HEK293 (cell line): Measurements from ENCODE around the gene VCL.

Experiments used
- CTCF ChIA-PET: fragments of 350-600 bp; formaldehyde crosslinking; extraction: SDS; loops from one replicate; lab custom pipeline; 2021; ENCODE audit warnings: antibody characterized with exemption; lab: Yijun Ruan, JAX
- POLR2A ChIA-PET: fragments of 300-600 bp; formaldehyde crosslinking; extraction: SDS; loops from one replicate; lab custom pipeline; 2020; ENCODE audit warnings: antibody characterized with exemption, inconsistent platforms; lab: Yijun Ruan, JAX
- H3K27ac ChIP-seq: fragments of 200-500 bp; sonication (Bioruptor generic); 2 replicates; pipeline ENCODE4 v1.5.1; 2014; ENCODE audit warnings: low read depth, low read length, control low read depth, inconsistent platforms; ENCODE audit errors: extremely low read depth
- H3K36me3 ChIP-seq, 2 experiments: fragments of 200-500 bp in 1 of 2; sonication (Bioruptor generic) in 1 of 2; 1 replicate in 1 of 2; 2 replicates in 1 of 2; pipeline ENCODE4 v1.5.1; 2014 to 2017; ENCODE audit warnings: inconsistent platforms in 2 of 2, low read length in 2 of 2; ENCODE audit not compliant: control insufficient read depth in 2 of 2, insufficient read depth in 1 of 2
- H3K4me1 ChIP-seq: fragments of 200-500 bp; sonication (Bioruptor generic); 2 replicates; pipeline ENCODE4 v1.5.1; 2014; ENCODE audit warnings: mild to moderate bottlenecking, low read length, inconsistent platforms; ENCODE audit not compliant: control insufficient read depth, insufficient read depth
- H3K4me3 ChIP-seq: 2 replicates; pipeline ENCODE4 v1.5.1; 2011; ENCODE audit warnings: low read depth, mild to moderate bottlenecking, control low read depth, low read length, moderate library complexity
- H3K9me3 ChIP-seq: fragments of 200-500 bp; sonication (Bioruptor generic); 2 replicates; pipeline ENCODE4 v1.5.1; 2014; ENCODE audit warnings: low read depth, low read length, inconsistent platforms; ENCODE audit not compliant: control insufficient read depth, insufficient read depth
- GLIS1 ChIP-seq: fragments of 450-650 bp; formaldehyde crosslinking; IDR thresholded peaks from 2 replicates; pipeline ENCODE4 v1.5.1; 2016; ENCODE audit warnings: missing biosample characterization, missing genetic modification characterization
- OSR2 ChIP-seq: fragments of 450-650 bp; formaldehyde crosslinking; IDR thresholded peaks from 2 replicates; pipeline ENCODE4 v1.5.1; 2016; ENCODE audit warnings: missing biosample characterization, missing genetic modification characterization
- REPIN1 ChIP-seq: fragments of 450-650 bp; formaldehyde crosslinking; IDR thresholded peaks from 2 replicates; pipeline ENCODE4 v1.5.1; 2017; ENCODE audit warnings: missing biosample characterization, missing genetic modification characterization, low read depth
- SETDB1 ChIP-seq: IDR thresholded peaks from one replicate; pipeline ENCODE4 v1.6.1; 2017; ENCODE audit warnings: mild to moderate bottlenecking, low read length, moderate library complexity, mixed read lengths; ENCODE audit not compliant: insufficient read length
- ZBTB48 ChIP-seq: fragments of 450-650 bp; formaldehyde crosslinking; IDR thresholded peaks from 2 replicates; pipeline ENCODE4 v1.5.1; 2016; ENCODE audit warnings: missing biosample characterization, missing genetic modification characterization
- ZFP3 ChIP-seq: fragments of 450-650 bp; formaldehyde crosslinking; IDR thresholded peaks from 2 replicates; pipeline ENCODE4 v1.5.1; 2016; ENCODE audit warnings: low read depth, missing biosample characterization, missing genetic modification characterization
- ZNF132 ChIP-seq: fragments of 450-650 bp; formaldehyde crosslinking; IDR thresholded peaks from 2 replicates; pipeline ENCODE4 v1.5.1; 2017; ENCODE audit warnings: missing biosample characterization, missing genetic modification characterization, borderline replicate concordance
- ZNF169 ChIP-seq: fragments of 450-650 bp; formaldehyde crosslinking; IDR thresholded peaks from 2 replicates; pipeline ENCODE4 v1.5.1; 2016; ENCODE audit warnings: missing biosample characterization, missing genetic modification characterization
- ZNF23 ChIP-seq: fragments of 450-650 bp; formaldehyde crosslinking; IDR thresholded peaks from 2 replicates; pipeline ENCODE4 v1.5.1; 2016; ENCODE audit warnings: missing biosample characterization, missing genetic modification characterization, borderline replicate concordance
- ZNF354C ChIP-seq: fragments of 450-650 bp; formaldehyde crosslinking; IDR thresholded peaks from 2 replicates; pipeline ENCODE4 v1.5.1; 2016; ENCODE audit warnings: missing biosample characterization, missing genetic modification characterization, low read depth, borderline replicate concordance
- ZNF510 ChIP-seq: fragments of 450-650 bp; formaldehyde crosslinking; IDR thresholded peaks from 2 replicates; pipeline ENCODE4 v1.5.1; 2018; ENCODE audit warnings: mild to moderate bottlenecking, missing genetic modification characterization, missing biosample characterization; ENCODE audit not compliant: insufficient replicate concordance
- ZNF596 ChIP-seq: fragments of 450-650 bp; IDR thresholded peaks from 2 replicates; pipeline ENCODE4 v1.5.0; 2018; ENCODE audit warnings: missing biosample characterization, mild to moderate bottlenecking, missing genetic modification characterization, moderate library complexity
- ZNF610 ChIP-seq: fragments of 450-650 bp; formaldehyde crosslinking; IDR thresholded peaks from 2 replicates; pipeline ENCODE4 v1.5.1; 2016; ENCODE audit warnings: missing biosample characterization, missing genetic modification characterization, borderline replicate concordance
- ZNF677 ChIP-seq: fragments of 450-650 bp; IDR thresholded peaks from 2 replicates; pipeline ENCODE4 v1.5.0; 2018; ENCODE audit warnings: missing biosample characterization, mild to moderate bottlenecking, missing genetic modification characterization, moderate library complexity
- ZNF785 ChIP-seq: fragments of 450-650 bp; formaldehyde crosslinking; IDR thresholded peaks from 2 replicates; pipeline ENCODE4 v1.5.1; 2016; ENCODE audit warnings: missing biosample characterization, missing genetic modification characterization
- ZNF792 ChIP-seq: fragments of 450-650 bp; formaldehyde crosslinking; IDR thresholded peaks from 2 replicates; pipeline ENCODE4 v1.5.1; 2016; ENCODE audit warnings: missing biosample characterization, missing genetic modification characterization
- ZNF837 ChIP-seq: fragments of 450-650 bp; formaldehyde crosslinking; IDR thresholded peaks from 2 replicates; pipeline ENCODE4 v1.5.1; 2016; ENCODE audit warnings: missing biosample characterization, missing genetic modification characterization
- TF ChIP-seq, protein P1 (sequence below): fragments of 450-650 bp; formaldehyde crosslinking; IDR thresholded peaks from 2 replicates; pipeline ENCODE4 v1.5.1; 2016; ENCODE audit warnings: missing biosample characterization, missing genetic modification characterization
- TF ChIP-seq, protein P2 (sequence below): fragments of 450-650 bp; IDR thresholded peaks from 2 replicates; pipeline ENCODE4 v1.5.1; 2018; ENCODE audit warnings: missing biosample characterization, missing genetic modification characterization
- TF ChIP-seq, protein P3 (sequence below): fragments of 450-650 bp; formaldehyde crosslinking; IDR thresholded peaks from 2 replicates; pipeline ENCODE4 v1.5.1; 2016; ENCODE audit warnings: missing biosample characterization, missing genetic modification characterization
- TF ChIP-seq, protein P4 (sequence below): fragments of 450-650 bp; formaldehyde crosslinking; IDR thresholded peaks from 2 replicates; pipeline ENCODE4 v1.5.1; 2016; ENCODE audit warnings: missing biosample characterization, missing genetic modification characterization, low read depth
- TF ChIP-seq, protein P5 (sequence below): IDR thresholded peaks from 2 replicates; pipeline ENCODE4 v1.6.1; 2011; ENCODE audit warnings: mild to moderate bottlenecking, low read depth, low read length, borderline replicate concordance
- TF ChIP-seq, protein P6 (sequence below): fragments of 450-650 bp; formaldehyde crosslinking; IDR thresholded peaks from 2 replicates; pipeline ENCODE4 v1.5.1; 2016; ENCODE audit warnings: missing biosample characterization, missing genetic modification characterization

The VCL gene

DNA sequence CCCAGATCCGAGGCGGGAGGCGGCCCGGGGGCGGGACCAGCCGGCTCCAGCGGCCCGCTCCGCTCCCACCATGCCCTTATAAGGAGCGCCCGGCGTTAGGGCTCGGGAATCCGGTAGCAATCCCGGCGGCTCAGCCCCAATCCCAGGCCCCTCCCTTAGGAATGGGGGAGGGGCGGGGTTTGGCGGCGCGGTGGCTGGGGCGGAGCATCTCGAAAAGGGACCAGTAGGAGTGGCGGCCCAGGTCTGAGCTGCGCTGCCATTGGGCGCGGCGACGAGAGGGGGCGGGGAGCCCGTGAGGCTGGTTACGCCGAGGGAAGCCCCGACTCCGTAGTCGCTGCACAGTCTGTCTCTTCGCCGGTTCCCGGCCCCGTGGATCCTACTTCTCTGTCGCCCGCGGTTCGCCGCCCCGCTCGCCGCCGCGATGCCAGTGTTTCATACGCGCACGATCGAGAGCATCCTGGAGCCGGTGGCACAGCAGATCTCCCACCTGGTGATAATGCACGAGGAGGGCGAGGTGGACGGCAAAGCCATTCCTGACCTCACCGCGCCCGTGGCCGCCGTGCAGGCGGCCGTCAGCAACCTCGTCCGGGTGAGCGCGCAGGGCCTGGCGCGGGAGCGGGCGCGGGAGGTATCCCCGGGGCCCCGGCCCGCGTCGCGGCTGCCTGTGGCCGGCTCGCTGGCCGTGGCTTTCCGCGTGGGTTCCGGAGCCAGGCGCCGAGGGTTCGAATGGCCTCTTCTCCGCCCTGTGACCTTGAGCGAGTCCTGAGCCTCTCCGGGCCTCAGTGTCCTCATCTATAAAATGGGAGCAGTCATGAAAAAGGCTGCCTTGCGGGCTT lies at the start of gene VCL (continued):
- TF ChIP-seq ZNF23, result no peak
- no peak for TF ChIP-seq ZNF510 (tag by site-specific recombination)
- TF ChIP-seq ZFP3 (tag by site-specific recombination), result no peak
- TF ChIP-seq, protein P1, sequence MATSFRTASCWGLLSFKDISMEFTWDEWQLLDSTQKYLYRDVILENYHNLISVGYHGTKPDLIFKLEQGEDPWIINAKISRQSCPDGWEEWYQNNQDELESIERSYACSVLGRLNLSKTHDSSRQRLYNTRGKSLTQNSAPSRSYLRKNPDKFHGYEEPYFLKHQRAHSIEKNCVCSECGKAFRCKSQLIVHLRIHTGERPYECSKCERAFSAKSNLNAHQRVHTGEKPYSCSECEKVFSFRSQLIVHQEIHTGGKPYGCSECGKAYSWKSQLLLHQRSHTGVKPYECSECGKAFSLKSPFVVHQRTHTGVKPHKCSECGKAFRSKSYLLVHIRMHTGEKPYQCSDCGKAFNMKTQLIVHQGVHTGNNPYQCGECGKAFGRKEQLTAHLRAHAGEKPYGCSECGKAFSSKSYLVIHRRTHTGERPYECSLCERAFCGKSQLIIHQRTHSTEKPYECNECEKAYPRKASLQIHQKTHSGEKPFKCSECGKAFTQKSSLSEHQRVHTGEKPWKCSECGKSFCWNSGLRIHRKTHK (tag by site-specific recombination), result no peak
- TF ChIP-seq SETDB1, result no peak
- TF ChIP-seq ZNF677 (tag by site-specific recombination), result peak; percentile 4
- TF ChIP-seq ZNF792 (tag by site-specific recombination), result no peak
- TF ChIP-seq, protein P2, sequence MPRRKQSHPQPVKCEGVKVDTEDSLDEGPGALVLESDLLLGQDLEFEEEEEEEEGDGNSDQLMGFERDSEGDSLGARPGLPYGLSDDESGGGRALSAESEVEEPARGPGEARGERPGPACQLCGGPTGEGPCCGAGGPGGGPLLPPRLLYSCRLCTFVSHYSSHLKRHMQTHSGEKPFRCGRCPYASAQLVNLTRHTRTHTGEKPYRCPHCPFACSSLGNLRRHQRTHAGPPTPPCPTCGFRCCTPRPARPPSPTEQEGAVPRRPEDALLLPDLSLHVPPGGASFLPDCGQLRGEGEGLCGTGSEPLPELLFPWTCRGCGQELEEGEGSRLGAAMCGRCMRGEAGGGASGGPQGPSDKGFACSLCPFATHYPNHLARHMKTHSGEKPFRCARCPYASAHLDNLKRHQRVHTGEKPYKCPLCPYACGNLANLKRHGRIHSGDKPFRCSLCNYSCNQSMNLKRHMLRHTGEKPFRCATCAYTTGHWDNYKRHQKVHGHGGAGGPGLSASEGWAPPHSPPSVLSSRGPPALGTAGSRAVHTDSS (tag by site-specific recombination), result peak; percentile 45; the same call in 1 of the 2 replicates
- TF ChIP-seq ZNF596 (tag by site-specific recombination), result peak; percentile 52; the same call in 1 of the 2 replicates
- TF ChIP-seq, protein P3, sequence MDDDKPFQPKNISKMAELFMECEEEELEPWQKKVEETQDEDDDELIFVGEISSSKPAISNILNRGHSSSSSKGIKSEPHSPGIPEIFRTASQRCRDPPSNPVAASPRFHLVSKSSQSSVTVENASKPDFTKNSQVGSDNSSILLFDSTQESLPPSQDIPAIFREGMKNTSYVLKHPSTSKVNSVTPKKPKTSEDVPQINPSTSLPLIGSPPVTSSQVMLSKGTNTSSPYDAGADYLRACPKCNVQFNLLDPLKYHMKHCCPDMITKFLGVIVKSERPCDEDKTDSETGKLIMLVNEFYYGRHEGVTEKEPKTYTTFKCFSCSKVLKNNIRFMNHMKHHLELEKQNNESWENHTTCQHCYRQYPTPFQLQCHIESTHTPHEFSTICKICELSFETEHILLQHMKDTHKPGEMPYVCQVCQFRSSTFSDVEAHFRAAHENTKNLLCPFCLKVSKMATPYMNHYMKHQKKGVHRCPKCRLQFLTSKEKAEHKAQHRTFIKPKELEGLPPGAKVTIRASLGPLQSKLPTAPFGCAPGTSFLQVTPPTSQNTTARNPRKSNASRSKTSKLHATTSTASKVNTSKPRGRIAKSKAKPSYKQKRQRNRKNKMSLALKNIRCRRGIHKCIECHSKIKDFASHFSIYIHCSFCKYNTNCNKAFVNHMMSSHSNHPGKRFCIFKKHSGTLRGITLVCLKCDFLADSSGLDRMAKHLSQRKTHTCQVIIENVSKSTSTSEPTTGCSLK, result no peak
- no peak for TF ChIP-seq ZNF132 (tag by site-specific recombination)
- TF ChIP-seq REPIN1 (tag by site-specific recombination), result no peak
- TF ChIP-seq ZNF785 (tag by site-specific recombination), result no peak

DNA sequence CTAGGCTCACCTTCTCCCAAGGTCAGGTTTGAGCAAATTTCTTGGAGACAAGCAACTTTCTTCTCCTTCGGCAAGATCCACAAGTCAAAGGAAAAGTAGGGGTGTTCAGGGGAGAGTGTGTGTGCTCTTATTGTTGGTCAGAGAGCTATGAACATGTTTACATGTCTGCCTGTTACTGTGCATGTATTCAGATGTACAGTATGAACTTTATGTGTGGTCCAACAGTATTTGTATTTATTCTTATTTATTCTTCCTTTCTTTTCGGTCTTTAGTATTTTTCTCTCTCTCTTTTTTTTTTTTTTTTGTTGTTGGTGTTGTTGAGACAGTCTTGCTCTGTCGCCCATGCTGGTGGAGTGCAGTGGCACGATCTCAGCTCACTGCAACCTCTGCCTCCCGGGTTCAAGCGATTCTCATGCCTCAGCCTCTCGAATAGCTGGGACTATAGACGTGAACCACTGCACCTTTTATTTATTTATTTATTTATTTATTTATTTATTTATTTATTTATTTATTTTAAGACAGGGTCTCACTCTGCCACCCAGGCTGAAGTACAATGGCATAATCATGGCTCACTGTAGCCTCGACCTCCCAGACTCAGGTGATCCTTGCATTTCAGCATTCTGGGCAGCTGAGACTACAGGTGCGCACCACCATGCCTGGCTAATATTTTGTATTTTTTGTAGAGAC lies 48.8 kb upstream of the VCL start:
- ChIA-PET CTCF (interaction anchor here (0.6 to 0.7 kb wide), 3 partner anchors 51 to 111 kb away, joined by 3 to 6 read pairs (median 4); no protein-coding TSS in a partner anchor), POLR2A (interaction anchor here (0.5 kb wide), 1 partner anchor 48 kb away, joined by 3 read pairs; no protein-coding TSS in a partner anchor)
- no peaks in the 10 kb centered on the region for H3K9me3 ChIP-seq
- TF ChIP-seq ZNF610 (tag by site-specific recombination) (no peak), ZNF837 (tag by site-specific recombination) (no peak), GLIS1 (no peak), ZNF792 (tag by site-specific recombination) (no peak), ZNF354C (tag by site-specific recombination) (no peak), OSR2 (tag by site-specific recombination) (no peak; the same call in 1 of the 2 replicates), ZBTB48 (no peak), ZNF169 (tag by site-specific recombination) (no peak)
- TF ChIP-seq, protein P4, sequence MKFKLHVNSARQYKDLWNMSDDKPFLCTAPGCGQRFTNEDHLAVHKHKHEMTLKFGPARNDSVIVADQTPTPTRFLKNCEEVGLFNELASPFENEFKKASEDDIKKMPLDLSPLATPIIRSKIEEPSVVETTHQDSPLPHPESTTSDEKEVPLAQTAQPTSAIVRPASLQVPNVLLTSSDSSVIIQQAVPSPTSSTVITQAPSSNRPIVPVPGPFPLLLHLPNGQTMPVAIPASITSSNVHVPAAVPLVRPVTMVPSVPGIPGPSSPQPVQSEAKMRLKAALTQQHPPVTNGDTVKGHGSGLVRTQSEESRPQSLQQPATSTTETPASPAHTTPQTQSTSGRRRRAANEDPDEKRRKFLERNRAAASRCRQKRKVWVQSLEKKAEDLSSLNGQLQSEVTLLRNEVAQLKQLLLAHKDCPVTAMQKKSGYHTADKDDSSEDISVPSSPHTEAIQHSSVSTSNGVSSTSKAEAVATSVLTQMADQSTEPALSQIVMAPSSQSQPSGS, result no peak
- TF ChIP-seq, protein P5, sequence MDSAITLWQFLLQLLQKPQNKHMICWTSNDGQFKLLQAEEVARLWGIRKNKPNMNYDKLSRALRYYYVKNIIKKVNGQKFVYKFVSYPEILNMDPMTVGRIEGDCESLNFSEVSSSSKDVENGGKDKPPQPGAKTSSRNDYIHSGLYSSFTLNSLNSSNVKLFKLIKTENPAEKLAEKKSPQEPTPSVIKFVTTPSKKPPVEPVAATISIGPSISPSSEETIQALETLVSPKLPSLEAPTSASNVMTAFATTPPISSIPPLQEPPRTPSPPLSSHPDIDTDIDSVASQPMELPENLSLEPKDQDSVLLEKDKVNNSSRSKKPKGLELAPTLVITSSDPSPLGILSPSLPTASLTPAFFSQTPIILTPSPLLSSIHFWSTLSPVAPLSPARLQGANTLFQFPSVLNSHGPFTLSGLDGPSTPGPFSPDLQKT, result no peak
- TF ChIP-seq, protein P6, sequence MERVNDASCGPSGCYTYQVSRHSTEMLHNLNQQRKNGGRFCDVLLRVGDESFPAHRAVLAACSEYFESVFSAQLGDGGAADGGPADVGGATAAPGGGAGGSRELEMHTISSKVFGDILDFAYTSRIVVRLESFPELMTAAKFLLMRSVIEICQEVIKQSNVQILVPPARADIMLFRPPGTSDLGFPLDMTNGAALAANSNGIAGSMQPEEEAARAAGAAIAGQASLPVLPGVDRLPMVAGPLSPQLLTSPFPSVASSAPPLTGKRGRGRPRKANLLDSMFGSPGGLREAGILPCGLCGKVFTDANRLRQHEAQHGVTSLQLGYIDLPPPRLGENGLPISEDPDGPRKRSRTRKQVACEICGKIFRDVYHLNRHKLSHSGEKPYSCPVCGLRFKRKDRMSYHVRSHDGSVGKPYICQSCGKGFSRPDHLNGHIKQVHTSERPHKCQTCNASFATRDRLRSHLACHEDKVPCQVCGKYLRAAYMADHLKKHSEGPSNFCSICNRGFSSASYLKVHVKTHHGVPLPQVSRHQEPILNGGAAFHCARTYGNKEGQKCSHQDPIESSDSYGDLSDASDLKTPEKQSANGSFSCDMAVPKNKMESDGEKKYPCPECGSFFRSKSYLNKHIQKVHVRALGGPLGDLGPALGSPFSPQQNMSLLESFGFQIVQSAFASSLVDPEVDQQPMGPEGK (tag by site-specific recombination), result no peak

More for the DNA sequence above, 48.8 kb upstream of the VCL start:
- Histone ChIP-seq H3K27ac (no peak overlapping the region), H3K36me3 (no peaks in the 10 kb centered on the region), H3K4me1 (no peaks in the 10 kb centered on the region), H3K4me3 (no peak overlapping the region)
